Stimulated activated CD4-positive, alpha-beta T cell treated with anti-CD3 and anti-CD28 coated beads, TNF-alpha, amount 100 ng/mL, for 48 hours (primary cell): ENCODE results near the gene PLOD1.
"Not testable (repeated sequence)": the region's sequence is repeated elsewhere in the genome, so short reads cannot be mapped to it uniquely, and the experiment has no call there.

Experiments used
- DNase-seq, 3 donors: peaks; one replicate each; pipeline ENCODE4 v3.0.0-alpha.2; 2020; ENCODE audit warnings: low read depth in 3 of 3

The PLOD1 gene

GRCh38 chr1:11912482-11913216 lies 21.9 kb upstream of the PLOD1 start:
- not testable (repeated sequence) for DNase-seq

GRCh38 chr1:11913291-11913690 lies 21.2 kb upstream of the PLOD1 start:
- no peak for DNase-seq

- DNase-seq: no peak
Measured at GRCh38 chr1:11914024-11914423, 20.5 kb upstream of the PLOD1 start.

GRCh38 chr1:11918799-11919519 lies 15.6 kb upstream of the PLOD1 start:
- DNase-seq: no peak

GRCh38 chr1:11919621-11920020 lies 14.9 kb upstream of the PLOD1 start:
- DNase-seq: no peak

- DNase-seq: no peak
Measured at GRCh38 chr1:11920239-11920903, 14.1 kb upstream of the PLOD1 start.

GRCh38 chr1:11921022-11921421 lies 13.5 kb upstream of the PLOD1 start:
- no peak for DNase-seq

- no peak for DNase-seq
Measured at GRCh38 chr1:11923069-11923826, 11.3 kb upstream of the PLOD1 start.

GRCh38 chr1:11923827-11924113 lies 10.7 kb upstream of the PLOD1 start:
- DNase-seq: no peak

- no peak for DNase-seq
Measured at GRCh38 chr1:11924334-11925195, 10.0 kb upstream of the PLOD1 start.

GRCh38 chr1:11925196-11925937 lies 9.2 kb upstream of the PLOD1 start:
- not testable (repeated sequence) for DNase-seq

- no peak for DNase-seq
Measured at GRCh38 chr1:11925938-11926292, 8.6 kb upstream of the PLOD1 start.

- no peak for DNase-seq
Measured at GRCh38 chr1:11927866-11928592, 6.5 kb upstream of the PLOD1 start.

GRCh38 chr1:11929849-11930248 lies 4.7 kb upstream of the PLOD1 start:
- DNase-seq: no peak

- no peak for DNase-seq
Measured at GRCh38 chr1:11930571-11931445, 3.7 kb upstream of the PLOD1 start.

GRCh38 chr1:11931845-11932244 lies 2.7 kb upstream of the PLOD1 start:
- no peak for DNase-seq

GRCh38 chr1:11935057-11935412 lies 518 bp downstream of the PLOD1 start:
- no peak for DNase-seq

- not testable (repeated sequence) for DNase-seq
Measured at GRCh38 chr1:11935733-11936132, 1.2 kb downstream of the PLOD1 start.
